HL-60 (cell line): ENCODE results near the gene DNAJB6.

Experiments
- DNase-seq, 2 experiments: peaks; one replicate each; pipeline ENCODE4 v3.0.0-alpha.2; 2010 to 2020; ENCODE audit warnings: low read depth in 1 of 2, low spot score in 1 of 2
- H3K27ac ChIP-seq: fragments of 250-450 bp; sonication (Bioruptor Pico); replicated peaks from 2 replicates; pipeline ENCODE4 v1.5.1; 2020; ENCODE audit warnings: mild to moderate bottlenecking, moderate library complexity
- H3K27me3 ChIP-seq: fragments of 250-450 bp; sonication (Bioruptor Pico); 2 replicates; pipeline ENCODE4 v1.5.1; 2021; ENCODE audit warnings: mild to moderate bottlenecking, moderate library complexity; ENCODE audit not compliant: insufficient read depth, poor library complexity, severe bottlenecking
- H3K4me3 ChIP-seq: replicated peaks from 2 replicates; pipeline ENCODE4 v1.5.1; 2011; ENCODE audit warnings: mild to moderate bottlenecking, control low read depth, low read length; ENCODE audit not compliant: insufficient read depth
- GABPA ChIP-seq: IDR thresholded peaks from 2 replicates; pipeline ENCODE4 v1.6.1; 2012; ENCODE audit warnings: low read depth
- POLR2AphosphoS5 ChIP-seq: IDR thresholded peaks from 2 replicates; pipeline ENCODE4 v1.6.1; 2012; ENCODE audit warnings: low read depth
- SPI1 ChIP-seq: IDR thresholded peaks from 2 replicates; pipeline ENCODE4 v1.6.1; 2012; ENCODE audit warnings: low read depth, mild to moderate bottlenecking, borderline replicate concordance
- TF ChIP-seq, protein P1 (sequence below): IDR thresholded peaks from one replicate; pipeline ENCODE4 v1.5.1; 2011; ENCODE audit warnings: low read length, control low read depth, inconsistent platforms; ENCODE audit not compliant: insufficient read depth
- TF ChIP-seq, protein P2 (sequence below): IDR thresholded peaks from 2 replicates; pipeline ENCODE4 v1.6.1; 2012; ENCODE audit warnings: low read depth; ENCODE audit not compliant: insufficient replicate concordance

Gene DNAJB6

DNA sequence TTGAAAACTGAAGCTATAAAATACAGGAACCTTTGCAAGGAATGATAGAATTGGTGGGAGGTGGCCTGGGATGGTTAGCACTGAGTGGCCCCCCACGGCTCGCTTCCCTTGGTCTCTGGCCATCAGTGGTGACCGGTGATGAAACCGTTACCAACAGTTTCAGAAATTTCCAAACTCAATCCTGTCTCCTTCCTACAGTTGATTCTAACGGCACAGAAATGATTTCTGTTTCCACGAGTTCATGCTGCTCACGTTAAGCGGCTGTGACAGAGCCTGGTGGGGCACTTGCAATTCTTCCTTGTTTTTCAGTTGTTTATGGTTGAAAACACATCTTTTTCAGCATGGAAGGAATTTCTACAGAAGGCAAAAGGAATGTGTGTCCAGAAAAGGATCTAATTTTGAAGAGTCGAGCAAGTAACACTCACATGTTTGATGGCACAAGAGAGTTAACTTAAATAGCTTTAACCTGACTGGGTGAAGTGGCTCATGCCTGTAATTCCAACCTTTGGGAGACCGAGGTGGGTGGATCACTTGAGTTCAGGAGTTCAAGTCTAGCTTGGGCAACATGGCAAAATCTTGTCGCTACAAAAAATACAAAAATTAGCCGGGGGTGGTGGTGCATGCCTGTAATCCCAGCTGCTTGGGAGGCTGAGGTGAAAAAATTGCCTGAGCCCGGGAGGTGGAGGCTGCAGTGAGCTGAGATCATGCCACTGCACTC is 100.1 kb downstream of the DNAJB6 start:
- H3K27me3 ChIP-seq: no peaks in the 10 kb centered on the region
- H3K27ac ChIP-seq: no peak overlapping the region
- DNase-seq: no peak
- H3K4me3 ChIP-seq: no peak overlapping the region
- TF ChIP-seq, protein P1, sequence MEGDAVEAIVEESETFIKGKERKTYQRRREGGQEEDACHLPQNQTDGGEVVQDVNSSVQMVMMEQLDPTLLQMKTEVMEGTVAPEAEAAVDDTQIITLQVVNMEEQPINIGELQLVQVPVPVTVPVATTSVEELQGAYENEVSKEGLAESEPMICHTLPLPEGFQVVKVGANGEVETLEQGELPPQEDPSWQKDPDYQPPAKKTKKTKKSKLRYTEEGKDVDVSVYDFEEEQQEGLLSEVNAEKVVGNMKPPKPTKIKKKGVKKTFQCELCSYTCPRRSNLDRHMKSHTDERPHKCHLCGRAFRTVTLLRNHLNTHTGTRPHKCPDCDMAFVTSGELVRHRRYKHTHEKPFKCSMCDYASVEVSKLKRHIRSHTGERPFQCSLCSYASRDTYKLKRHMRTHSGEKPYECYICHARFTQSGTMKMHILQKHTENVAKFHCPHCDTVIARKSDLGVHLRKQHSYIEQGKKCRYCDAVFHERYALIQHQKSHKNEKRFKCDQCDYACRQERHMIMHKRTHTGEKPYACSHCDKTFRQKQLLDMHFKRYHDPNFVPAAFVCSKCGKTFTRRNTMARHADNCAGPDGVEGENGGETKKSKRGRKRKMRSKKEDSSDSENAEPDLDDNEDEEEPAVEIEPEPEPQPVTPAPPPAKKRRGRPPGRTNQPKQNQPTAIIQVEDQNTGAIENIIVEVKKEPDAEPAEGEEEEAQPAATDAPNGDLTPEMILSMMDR: no peak
- TF ChIP-seq POLR2AphosphoS5 (no peak), SPI1 (no peak), GABPA (no peak)
- TF ChIP-seq, protein P2, sequence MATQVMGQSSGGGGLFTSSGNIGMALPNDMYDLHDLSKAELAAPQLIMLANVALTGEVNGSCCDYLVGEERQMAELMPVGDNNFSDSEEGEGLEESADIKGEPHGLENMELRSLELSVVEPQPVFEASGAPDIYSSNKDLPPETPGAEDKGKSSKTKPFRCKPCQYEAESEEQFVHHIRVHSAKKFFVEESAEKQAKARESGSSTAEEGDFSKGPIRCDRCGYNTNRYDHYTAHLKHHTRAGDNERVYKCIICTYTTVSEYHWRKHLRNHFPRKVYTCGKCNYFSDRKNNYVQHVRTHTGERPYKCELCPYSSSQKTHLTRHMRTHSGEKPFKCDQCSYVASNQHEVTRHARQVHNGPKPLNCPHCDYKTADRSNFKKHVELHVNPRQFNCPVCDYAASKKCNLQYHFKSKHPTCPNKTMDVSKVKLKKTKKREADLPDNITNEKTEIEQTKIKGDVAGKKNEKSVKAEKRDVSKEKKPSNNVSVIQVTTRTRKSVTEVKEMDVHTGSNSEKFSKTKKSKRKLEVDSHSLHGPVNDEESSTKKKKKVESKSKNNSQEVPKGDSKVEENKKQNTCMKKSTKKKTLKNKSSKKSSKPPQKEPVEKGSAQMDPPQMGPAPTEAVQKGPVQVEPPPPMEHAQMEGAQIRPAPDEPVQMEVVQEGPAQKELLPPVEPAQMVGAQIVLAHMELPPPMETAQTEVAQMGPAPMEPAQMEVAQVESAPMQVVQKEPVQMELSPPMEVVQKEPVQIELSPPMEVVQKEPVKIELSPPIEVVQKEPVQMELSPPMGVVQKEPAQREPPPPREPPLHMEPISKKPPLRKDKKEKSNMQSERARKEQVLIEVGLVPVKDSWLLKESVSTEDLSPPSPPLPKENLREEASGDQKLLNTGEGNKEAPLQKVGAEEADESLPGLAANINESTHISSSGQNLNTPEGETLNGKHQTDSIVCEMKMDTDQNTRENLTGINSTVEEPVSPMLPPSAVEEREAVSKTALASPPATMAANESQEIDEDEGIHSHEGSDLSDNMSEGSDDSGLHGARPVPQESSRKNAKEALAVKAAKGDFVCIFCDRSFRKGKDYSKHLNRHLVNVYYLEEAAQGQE: no peak

DNA sequence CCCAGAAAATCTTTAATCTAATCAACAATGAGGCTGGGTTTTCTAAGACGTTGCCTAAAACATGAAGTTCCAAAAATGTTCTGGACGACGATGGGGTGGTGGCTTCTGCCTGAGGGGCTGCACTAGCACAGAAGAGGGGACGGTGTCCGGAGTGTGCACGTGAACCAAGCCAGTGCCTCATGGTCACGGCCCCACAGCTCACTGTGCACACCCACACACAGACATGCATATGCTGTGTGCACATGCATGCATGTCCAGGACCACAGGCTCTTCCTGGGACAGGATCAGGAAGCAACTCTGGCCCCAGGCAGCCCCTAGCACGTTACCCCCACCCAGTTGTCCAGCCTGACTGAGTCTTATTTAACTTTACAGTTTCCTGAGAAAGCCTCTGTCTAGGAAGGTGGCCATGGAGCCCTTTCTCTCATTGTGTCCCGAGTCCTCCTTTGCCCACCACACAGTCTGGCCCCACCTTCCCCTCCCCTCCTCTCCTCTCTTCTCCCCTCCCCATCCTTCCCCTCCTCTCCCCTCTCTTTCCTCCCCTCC is 100.8 kb downstream of the DNAJB6 start:
- no peak for TF ChIP-seq GABPA
- TF ChIP-seq SPI1: no peak
- TF ChIP-seq, protein P1: no peak
- TF ChIP-seq, protein P2: no peak
- no peak for TF ChIP-seq POLR2AphosphoS5
- no peak overlapping the region for H3K27ac ChIP-seq
- no peaks in the 10 kb centered on the region for H3K27me3 ChIP-seq
- H3K4me3 ChIP-seq: no peak overlapping the region
- no peak for DNase-seq

DNA sequence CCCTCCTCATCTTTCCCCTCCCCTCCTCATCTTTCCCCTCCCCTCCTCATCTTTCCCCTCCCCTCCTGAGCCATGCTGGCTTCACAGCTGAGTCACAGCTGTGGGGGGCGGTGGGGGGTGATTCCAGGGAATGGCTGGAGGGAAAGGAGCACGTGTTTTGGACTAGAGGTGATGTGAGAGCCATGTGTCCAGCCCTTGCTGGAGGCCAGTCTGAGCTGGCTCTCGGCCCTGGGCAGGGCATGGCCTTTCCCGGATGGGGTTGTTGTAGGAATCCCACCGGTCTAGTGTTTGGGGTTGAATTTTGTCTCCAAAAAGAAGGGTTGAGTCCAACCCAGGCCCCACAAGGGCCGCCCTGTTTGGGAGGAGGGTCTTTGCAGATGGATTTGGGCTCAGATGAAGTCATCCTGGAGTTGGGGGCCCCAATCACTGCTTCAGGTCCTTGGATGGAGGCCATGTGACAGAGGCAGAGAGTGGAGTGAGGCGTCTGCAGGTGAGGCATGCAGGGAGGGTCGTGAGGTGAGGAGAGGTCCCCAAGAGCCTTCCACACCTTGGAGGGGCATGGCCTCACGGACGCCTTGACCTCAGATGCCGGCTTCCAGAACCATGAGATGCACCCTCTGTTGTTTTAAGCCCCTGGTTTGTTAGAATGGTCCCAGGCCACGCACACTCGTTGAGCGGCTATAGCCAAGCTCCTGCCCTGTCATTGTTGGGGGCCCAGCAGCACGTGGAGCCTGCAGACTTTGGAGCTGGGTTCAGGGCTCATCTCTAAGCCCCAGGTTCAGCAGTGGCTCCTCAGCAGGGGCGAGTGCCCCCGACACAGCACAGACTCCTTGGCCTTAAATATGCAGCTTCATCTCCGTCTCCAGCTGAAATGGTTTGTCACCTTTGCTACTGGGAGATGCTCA is 101.6 kb downstream of the DNAJB6 start:
- TF ChIP-seq POLR2AphosphoS5 (no peak), SPI1 (no peak)
- TF ChIP-seq, protein P2: no peak
- no peak overlapping the region for H3K4me3 ChIP-seq
- DNase-seq: no peak
- no peak overlapping the region for H3K27ac ChIP-seq
- no peaks in the 10 kb centered on the region for H3K27me3 ChIP-seq
